HG03520 (cell line): ENCODE measurements around the gene RALBP1.
A peak's percentile ranks its signal among the peaks of the same experiment; 100 is the strongest.
"Not testable (repeated sequence)": the region's sequence is repeated elsewhere in the genome, so short reads cannot be mapped to it uniquely, and the experiment has no call there.

ENCODE experiments used
- ATAC-seq: cut with Tn5 transposase; IDR thresholded peaks from one replicate; pipeline ENCODE4 v1.9.1; 2021; ENCODE audit warnings: mild to moderate bottlenecking, moderate library complexity; ENCODE audit not compliant: unreplicated experiment

RALBP1 gene

GRCh38 chr18:9454061-9454703 lies 21.1 kb upstream of the RALBP1 start:
- ATAC-seq, result no peak

- ATAC-seq, result no peak
Measured at GRCh38 chr18:9455718-9456511, 19.4 kb upstream of the RALBP1 start.

- ATAC-seq, result no peak
Measured at GRCh38 chr18:9466127-9466526, 9.2 kb upstream of the RALBP1 start.

- ATAC-seq, result no peak
Measured at GRCh38 chr18:9466846-9467245, 8.5 kb upstream of the RALBP1 start.

- ATAC-seq, result no peak
Measured at GRCh38 chr18:9468998-9469397, 6.3 kb upstream of the RALBP1 start.

- no peak for ATAC-seq
Measured at GRCh38 chr18:9469685-9470084, 5.6 kb upstream of the RALBP1 start.

GRCh38 chr18:9474108-9474982 lies 968 bp upstream of the RALBP1 start:
- no peak for ATAC-seq

- ATAC-seq, result peak; percentile 23
Measured at GRCh38 chr18:9475643-9476591, 604 bp downstream of the RALBP1 start.

GRCh38 chr18:9476949-9477348 lies 1.6 kb downstream of the RALBP1 start:
- not testable (repeated sequence) for ATAC-seq

- no peak for ATAC-seq
Measured at GRCh38 chr18:9477509-9477908, 2.2 kb downstream of the RALBP1 start.

GRCh38 chr18:9478545-9478944 lies 3.2 kb downstream of the RALBP1 start:
- no peak for ATAC-seq

GRCh38 chr18:9482790-9483189 lies 7.5 kb downstream of the RALBP1 start:
- no peak for ATAC-seq

GRCh38 chr18:9483526-9483925 lies 8.2 kb downstream of the RALBP1 start:
- no peak for ATAC-seq

- not testable (repeated sequence) for ATAC-seq
Measured at GRCh38 chr18:9484856-9485255, 9.5 kb downstream of the RALBP1 start.

GRCh38 chr18:9488538-9488937 lies 13.2 kb downstream of the RALBP1 start:
- no peak for ATAC-seq

- ATAC-seq, result peak; percentile 90
Measured at GRCh38 chr18:9494778-9495331, 19.5 kb downstream of the RALBP1 start.

- no peak for ATAC-seq
Measured at GRCh38 chr18:9495465-9495864, 20.2 kb downstream of the RALBP1 start.

- ATAC-seq, result no peak
Measured at GRCh38 chr18:9495916-9496705, 20.8 kb downstream of the RALBP1 start.
